ENCODE measurements around the gene NIBAN1.

NIBAN1 gene

DNA sequence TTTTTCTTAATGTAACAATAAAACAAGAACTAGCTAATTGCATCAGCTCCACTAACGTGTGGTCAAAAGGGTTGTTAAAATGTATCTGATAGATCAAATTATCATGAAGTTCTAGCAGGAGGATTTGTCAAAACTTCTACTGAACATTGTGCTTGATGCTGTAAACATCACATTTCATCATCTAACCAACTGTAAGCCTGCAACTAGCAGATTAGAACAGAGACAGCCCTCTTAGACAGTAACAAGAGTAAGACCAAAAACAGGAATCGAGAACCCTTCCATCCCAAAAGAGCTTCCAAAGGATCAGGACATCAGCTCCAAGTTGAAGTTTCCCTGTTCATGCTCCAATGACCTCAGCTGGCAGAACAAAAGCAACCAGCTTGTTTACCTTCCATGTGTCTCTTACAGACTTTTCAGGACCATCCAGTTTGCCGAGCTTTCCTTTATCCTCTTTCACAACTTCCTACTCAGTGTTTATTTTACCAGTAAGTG lies 44.6 kb downstream of the NIBAN1 start:
- Histone ChIP-seq H3K4me1 (ENCODE audit: insufficient read depth, low read length) (no peaks in the 10 kb centered on the region), H3K27ac (ENCODE audit: low read depth, low read length) (no peak overlapping the region), H3K27me3 (ENCODE audit: insufficient read depth, low read length) (no peaks in the 10 kb centered on the region), H3K9me3 (ENCODE audit: insufficient read depth, low read depth, low read length) (no peaks in the 10 kb centered on the region), H3K9ac (ENCODE audit: low read depth, low read length) (no peak overlapping the region), H3K4me3 (ENCODE audit: low read length) (no peak overlapping the region), H3K36me3 (ENCODE audit: insufficient read depth, low read length) (no peaks in the 10 kb centered on the region)
- 96% methylated on average over 3 of the region's 3 CpGs for WGBS

DNA sequence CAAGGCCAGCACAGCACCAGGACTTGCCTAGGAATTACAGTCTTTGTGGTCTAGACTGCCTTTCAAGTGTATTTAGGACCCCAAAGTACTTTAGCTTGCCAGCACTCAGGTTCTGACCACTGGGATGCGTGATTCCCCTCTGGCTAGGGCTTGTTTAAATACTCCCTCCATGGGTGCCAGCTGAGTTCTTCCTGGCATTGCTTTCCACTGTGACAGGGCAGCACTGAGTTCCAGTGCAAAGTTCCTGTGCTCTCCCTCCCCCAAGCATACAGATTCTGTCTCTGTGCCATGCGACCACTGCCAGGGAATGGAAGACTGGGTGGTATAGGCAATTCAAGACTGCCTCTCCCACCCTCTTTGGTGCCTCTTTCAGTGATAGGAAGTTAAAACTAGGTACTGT lies 45.9 kb downstream of the NIBAN1 start:
- H3K27me3 ChIP-seq (ENCODE audit: insufficient read depth, low read length): no peaks in the 10 kb centered on the region
- no peaks in the 10 kb centered on the region for H3K4me1 ChIP-seq (ENCODE audit: insufficient read depth, low read length)
- H3K27ac ChIP-seq (ENCODE audit: low read depth, low read length): no peak overlapping the region
- H3K4me3 ChIP-seq (ENCODE audit: low read length): no peak overlapping the region
- no peak overlapping the region for H3K9ac ChIP-seq (ENCODE audit: low read depth, low read length)
- H3K36me3 ChIP-seq (ENCODE audit: insufficient read depth, low read length): no peaks in the 10 kb centered on the region
- 98% methylated on average over 2 of the region's 2 CpGs for WGBS
- H3K9me3 ChIP-seq (ENCODE audit: insufficient read depth, low read depth, low read length): no peaks in the 10 kb centered on the region
